Rectal smooth muscle tissue (tissue), 1 donor: Measurements from ENCODE around the gene TMEM164.
A peak's percentile ranks its signal among the peaks of the same experiment; 100 is the strongest.

Source experiments
- H3K27ac ChIP-seq: one replicate; pipeline ENCODE4 v1.7.0; 2013; ENCODE audit warnings: low read depth, low read length, inconsistent platforms
- H3K27me3 ChIP-seq: one replicate; pipeline ENCODE4 v1.7.0; 2013; ENCODE audit warnings: low read length; ENCODE audit not compliant: control insufficient read depth, insufficient read depth
- H3K36me3 ChIP-seq: one replicate; pipeline ENCODE4 v1.7.0; 2013; ENCODE audit warnings: low read length; ENCODE audit not compliant: control insufficient read depth, insufficient read depth
- H3K4me1 ChIP-seq: one replicate; pipeline ENCODE4 v1.7.0; 2013; ENCODE audit warnings: low read length; ENCODE audit not compliant: control insufficient read depth, insufficient read depth
- H3K4me3 ChIP-seq: one replicate; pipeline ENCODE4 v1.7.0; 2013; ENCODE audit warnings: low read length
- H3K9ac ChIP-seq: one replicate; pipeline ENCODE4 v1.7.0; 2013; ENCODE audit warnings: low read length

TMEM164 gene

GRCh38 chrX:109990582-109991276 is 12.2 kb upstream of the TMEM164 start:
- no peak overlapping the region for H3K9ac ChIP-seq
- no peak overlapping the region for H3K4me3 ChIP-seq
- no peaks in the 10 kb centered on the region for H3K4me1 ChIP-seq
- no peaks in the 10 kb centered on the region for H3K36me3 ChIP-seq
- no peak overlapping the region for H3K27ac ChIP-seq
- H3K27me3 ChIP-seq, result no peaks in the 10 kb centered on the region

GRCh38 chrX:109992203-109992602 is 10.7 kb upstream of the TMEM164 start:
- no peak overlapping the region for H3K9ac ChIP-seq
- H3K27ac ChIP-seq, result no peak overlapping the region
- no peaks in the 10 kb centered on the region for H3K27me3 ChIP-seq
- H3K4me3 ChIP-seq, result no peak overlapping the region
- H3K36me3 ChIP-seq, result no peaks in the 10 kb centered on the region
- no peaks in the 10 kb centered on the region for H3K4me1 ChIP-seq

GRCh38 chrX:109995155-109995554 is 7.8 kb upstream of the TMEM164 start:
- Histone ChIP-seq H3K27me3 (no peaks in the 10 kb centered on the region), H3K27ac (no peak overlapping the region), H3K36me3 (no peaks in the 10 kb centered on the region), H3K4me1 (no peaks in the 10 kb centered on the region), H3K4me3 (no peak overlapping the region), H3K9ac (no peak overlapping the region)

GRCh38 chrX:109997786-109998452 is 5.0 kb upstream of the TMEM164 start:
- Histone ChIP-seq H3K36me3 (no peaks in the 10 kb centered on the region), H3K4me1 (no peaks in the 10 kb centered on the region), H3K27me3 (no peaks in the 10 kb centered on the region), H3K9ac (no peak overlapping the region), H3K27ac (no peak overlapping the region), H3K4me3 (no peak overlapping the region)

GRCh38 chrX:110000000-110000399 is 2.9 kb upstream of the TMEM164 start:
- Histone ChIP-seq H3K27ac (no peak overlapping the region), H3K4me3 (no peak overlapping the region), H3K36me3 (no peaks in the 10 kb centered on the region), H3K4me1 (no peaks in the 10 kb centered on the region), H3K9ac (no peak overlapping the region), H3K27me3 (no peaks in the 10 kb centered on the region)

GRCh38 chrX:110000847-110001713 is 1.8 kb upstream of the TMEM164 start:
- Histone ChIP-seq H3K4me1 (no peaks in the 10 kb centered on the region), H3K36me3 (no peaks in the 10 kb centered on the region), H3K4me3 (no peak overlapping the region), H3K9ac (no peak overlapping the region), H3K27ac (no peak overlapping the region), H3K27me3 (no peaks in the 10 kb centered on the region)

GRCh38 chrX:110001740-110002299 is 1.1 kb upstream of the TMEM164 start:
- H3K4me3 ChIP-seq, result peak overlapping the region; percentile 56
- H3K36me3 ChIP-seq, result no peaks in the 10 kb centered on the region
- H3K27me3 ChIP-seq, result no peaks in the 10 kb centered on the region
- H3K9ac ChIP-seq, result no peak overlapping the region
- H3K27ac ChIP-seq, result peak overlapping the region; percentile 51
- H3K4me1 ChIP-seq, result no peaks in the 10 kb centered on the region

GRCh38 chrX:110003167-110004156 is 548 bp downstream of the TMEM164 start:
- Histone ChIP-seq H3K4me3 (peak overlapping the region; percentile 72), H3K4me1 (no peaks in the 10 kb centered on the region), H3K9ac (peak overlapping the region; percentile 37), H3K27me3 (peaks cover 4% of the 10 kb centered on the region), H3K27ac (peak overlapping the region; percentile 35), H3K36me3 (no peaks in the 10 kb centered on the region)

- H3K9ac ChIP-seq, result no peak overlapping the region
- H3K27ac ChIP-seq, result no peak overlapping the region
- peaks cover 4% of the 10 kb centered on the region for H3K27me3 ChIP-seq
- H3K4me3 ChIP-seq, result peak overlapping the region; percentile 72
- no peaks in the 10 kb centered on the region for H3K36me3 ChIP-seq
- no peaks in the 10 kb centered on the region for H3K4me1 ChIP-seq
These were observed 1.3 kb downstream of the TMEM164 start for GRCh38 chrX:110004215-110004614.

- Histone ChIP-seq H3K9ac (no peak overlapping the region), H3K27ac (no peak overlapping the region), H3K4me1 (no peaks in the 10 kb centered on the region), H3K36me3 (no peaks in the 10 kb centered on the region), H3K4me3 (no peak overlapping the region), H3K27me3 (peaks cover 4% of the 10 kb centered on the region)
These were observed 1.9 kb downstream of the TMEM164 start for GRCh38 chrX:110004731-110005369.

GRCh38 chrX:110006161-110006560 is 3.2 kb downstream of the TMEM164 start:
- Histone ChIP-seq H3K27ac (no peak overlapping the region), H3K9ac (no peak overlapping the region), H3K36me3 (no peaks in the 10 kb centered on the region), H3K4me3 (no peak overlapping the region), H3K4me1 (no peaks in the 10 kb centered on the region), H3K27me3 (peaks cover 4% of the 10 kb centered on the region)
